Smooth muscle cell (in vitro differentiated cells): ENCODE data around the gene COA6. TPM values are rescaled to one million over a fixed set of nuclear protein-coding genes. Genes with fewer than 3 reads are reported as not detected.

Source experiments
- DNase-seq: peaks from one replicate; lab custom pipeline; 2025; ENCODE audit not compliant: unreplicated experiment; lab: John Stamatoyannopoulos, UW
- H2AFZ ChIP-seq: fragments of 200-600 bp; sonication (generic); 2 replicates; pipeline ENCODE4 v1.6.0; 2016; ENCODE audit warnings: antibody characterized with exemption, low read depth, mild to moderate bottlenecking
- H3F3A ChIP-seq: fragments of 200-600 bp; sonication (generic); 2 replicates; pipeline ENCODE4 v1.6.0; 2017; ENCODE audit warnings: antibody characterized with exemption, low read depth
- H3K27ac ChIP-seq: fragments of 200-600 bp; sonication (generic); 2 replicates; pipeline ENCODE4 v1.5.1; 2016; ENCODE audit warnings: low read depth, mild to moderate bottlenecking
- H3K27me3 ChIP-seq: fragments of 200-600 bp; sonication (generic); 2 replicates; pipeline ENCODE4 v1.6.1; 2016; ENCODE audit warnings: low read depth, mild to moderate bottlenecking
- H3K36me3 ChIP-seq: fragments of 200-600 bp; sonication (generic); 2 replicates; pipeline ENCODE4 v1.5.1; 2016; ENCODE audit warnings: low read depth
- H3K4me1 ChIP-seq: fragments of 200-600 bp; sonication (generic); 2 replicates; pipeline ENCODE4 v1.5.1; 2016; ENCODE audit warnings: low read depth
- H3K4me2 ChIP-seq: fragments of 200-600 bp; sonication (generic); 2 replicates; pipeline ENCODE4 v1.6.0; 2016; ENCODE audit warnings: mild to moderate bottlenecking
- H3K4me3 ChIP-seq: fragments of 200-600 bp; sonication (generic); 2 replicates; pipeline ENCODE4 v1.5.1; 2016; ENCODE audit warnings: mild to moderate bottlenecking
- H3K79me2 ChIP-seq: fragments of 200-600 bp; sonication (generic); 2 replicates; pipeline ENCODE4 v1.6.0; 2016; ENCODE audit warnings: low read depth, mild to moderate bottlenecking
- H3K9ac ChIP-seq: fragments of 200-600 bp; sonication (generic); 2 replicates; pipeline ENCODE4 v1.6.0; 2016; ENCODE audit warnings: low read depth
- H3K9me3 ChIP-seq: fragments of 200-600 bp; sonication (generic); replicated peaks from 2 replicates; pipeline ENCODE4 v1.5.1; 2016; ENCODE audit warnings: low read depth
- H4K20me1 ChIP-seq: fragments of 200-600 bp; sonication (generic); 2 replicates; pipeline ENCODE4 v1.6.0; 2016; ENCODE audit warnings: low read depth
- WGBS: methylation state at CpG from one replicate; pipeline ENCODE4 v1.1.7; 2016; ENCODE audit warnings: low lambda C conversion rate; 5-methylcytosine and 5-hydroxymethylcytosine counted together
- polyA plus RNA-seq: library from polyadenylated mRNA; unstranded; fragments of >200 nt; fragmentation: Nextera tagmentation; extraction: Ambion mirVana; gene quantifications from 2 replicates; pipeline ENCODE4 v1.2.1, GENCODE V29; 2016
- total RNA-seq: library from RNA; depleted of rRNA; stranded (reverse); fragments of >200 nt; gene quantifications from 2 replicates; pipeline ENCODE4 v1.2.3, GENCODE V29; 2014
- TF ChIP-seq, protein P1 (sequence below): fragments of 200-600 bp; sonication (generic); IDR thresholded peaks from 2 replicates; pipeline ENCODE4 v1.5.1; 2017; ENCODE audit warnings: borderline replicate concordance, mild to moderate bottlenecking, antibody characterized with exemption; ENCODE audit not compliant: insufficient read depth, poor library complexity, severe bottlenecking

Gene COA6
- total and polyA plus RNA-seq, 2 experiments from 2014 or later, result 43.5 to 56.3 TPM

- TF ChIP-seq, protein P1, sequence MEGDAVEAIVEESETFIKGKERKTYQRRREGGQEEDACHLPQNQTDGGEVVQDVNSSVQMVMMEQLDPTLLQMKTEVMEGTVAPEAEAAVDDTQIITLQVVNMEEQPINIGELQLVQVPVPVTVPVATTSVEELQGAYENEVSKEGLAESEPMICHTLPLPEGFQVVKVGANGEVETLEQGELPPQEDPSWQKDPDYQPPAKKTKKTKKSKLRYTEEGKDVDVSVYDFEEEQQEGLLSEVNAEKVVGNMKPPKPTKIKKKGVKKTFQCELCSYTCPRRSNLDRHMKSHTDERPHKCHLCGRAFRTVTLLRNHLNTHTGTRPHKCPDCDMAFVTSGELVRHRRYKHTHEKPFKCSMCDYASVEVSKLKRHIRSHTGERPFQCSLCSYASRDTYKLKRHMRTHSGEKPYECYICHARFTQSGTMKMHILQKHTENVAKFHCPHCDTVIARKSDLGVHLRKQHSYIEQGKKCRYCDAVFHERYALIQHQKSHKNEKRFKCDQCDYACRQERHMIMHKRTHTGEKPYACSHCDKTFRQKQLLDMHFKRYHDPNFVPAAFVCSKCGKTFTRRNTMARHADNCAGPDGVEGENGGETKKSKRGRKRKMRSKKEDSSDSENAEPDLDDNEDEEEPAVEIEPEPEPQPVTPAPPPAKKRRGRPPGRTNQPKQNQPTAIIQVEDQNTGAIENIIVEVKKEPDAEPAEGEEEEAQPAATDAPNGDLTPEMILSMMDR, result no peak
- Histone ChIP-seq H3F3A (no peaks in the 10 kb centered on the region), H3K4me3 (no peak overlapping the region), H3K79me2 (no peaks in the 10 kb centered on the region), H3K4me2 (no peak overlapping the region), H3K27ac (no peak overlapping the region), H2AFZ (no peak overlapping the region), H3K36me3 (peaks cover 11% of the 10 kb centered on the region), H4K20me1 (no peaks in the 10 kb centered on the region), H3K9me3 (no peaks in the 10 kb centered on the region), H3K9ac (no peak overlapping the region), H3K27me3 (no peaks in the 10 kb centered on the region), H3K4me1 (no peaks in the 10 kb centered on the region)
- DNase-seq, result no peak
- WGBS, result 94% methylated on average over 6 of the region's 6 CpGs
These were observed 12.9 kb downstream of the COA6 start for GRCh38 chr1:234386122-234386521.

GRCh38 chr1:234388094-234388493 is 14.8 kb downstream of the COA6 start:
- Histone ChIP-seq H3F3A (no peaks in the 10 kb centered on the region), H3K9me3 (no peaks in the 10 kb centered on the region), H3K27me3 (no peaks in the 10 kb centered on the region), H4K20me1 (no peaks in the 10 kb centered on the region), H3K4me1 (no peaks in the 10 kb centered on the region), H3K4me2 (no peak overlapping the region), H3K27ac (no peak overlapping the region), H3K9ac (no peak overlapping the region), H3K4me3 (no peak overlapping the region), H3K36me3 (peaks cover 11% of the 10 kb centered on the region), H2AFZ (no peak overlapping the region), H3K79me2 (no peaks in the 10 kb centered on the region)
- no peak for DNase-seq
- 79% methylated on average over 6 of the region's 6 CpGs for WGBS
- TF ChIP-seq, protein P1, result no peak

- no peaks in the 10 kb centered on the region for H3K4me1 ChIP-seq
- H3K4me3 ChIP-seq, result no peak overlapping the region
- no peak overlapping the region for H3K9ac ChIP-seq
- TF ChIP-seq, protein P1, result no peak
- H3K27ac ChIP-seq, result no peak overlapping the region
- H4K20me1 ChIP-seq, result no peaks in the 10 kb centered on the region
- no peaks in the 10 kb centered on the region for H3K9me3 ChIP-seq
- no peak overlapping the region for H3K4me2 ChIP-seq
- WGBS, result 92% methylated on average over 6 of the region's 6 CpGs
- H3K36me3 ChIP-seq, result no peaks in the 10 kb centered on the region
- H3K79me2 ChIP-seq, result no peaks in the 10 kb centered on the region
- H3K27me3 ChIP-seq, result no peaks in the 10 kb centered on the region
- no peak for DNase-seq
- no peak overlapping the region for H2AFZ ChIP-seq
- no peaks in the 10 kb centered on the region for H3F3A ChIP-seq
These were observed 19.9 kb downstream of the COA6 start for GRCh38 chr1:234393190-234393589.

GRCh38 chr1:234395297-234395696 is 22.0 kb downstream of the COA6 start:
- TF ChIP-seq, protein P1, result no peak

More at GRCh38 chr1:234395297-234395696, 22.0 kb downstream of the COA6 start:
- 94% methylated on average over 5 of the region's 5 CpGs for WGBS
- no peak overlapping the region for H3K9ac ChIP-seq
- DNase-seq, result no peak
- no peaks in the 10 kb centered on the region for H3K4me1 ChIP-seq
- no peaks in the 10 kb centered on the region for H3K79me2 ChIP-seq
- H4K20me1 ChIP-seq, result no peaks in the 10 kb centered on the region
- H3K27ac ChIP-seq, result no peak overlapping the region
- no peaks in the 10 kb centered on the region for H3K36me3 ChIP-seq
- no peaks in the 10 kb centered on the region for H3F3A ChIP-seq
- no peaks in the 10 kb centered on the region for H3K27me3 ChIP-seq
- H2AFZ ChIP-seq, result no peak overlapping the region
- H3K4me3 ChIP-seq, result no peak overlapping the region
- H3K9me3 ChIP-seq, result no peaks in the 10 kb centered on the region
- H3K4me2 ChIP-seq, result no peak overlapping the region
